Transverse colon (tissue), 4 donors: ENCODE measurements around the gene GHRH. TPM values are rescaled to one million over a fixed set of nuclear protein-coding genes. Genes with fewer than 3 reads are reported as not detected.

ENCODE experiments used
- DNase-seq: peaks from one replicate; pipeline ENCODE4 v3.0.0-alpha.2; 2019
- H3K27ac ChIP-seq, 4 donors: fragments of 200-600 bp; sonication (generic); 2 replicates each; pipeline ENCODE4 v1.5.1; 2016 to 2018; ENCODE audit warnings: inconsistent platforms in 4 of 4
- H3K27me3 ChIP-seq: fragments of 200-600 bp; sonication (generic); 2 replicates; pipeline ENCODE4 v1.5.1; 2017; ENCODE audit warnings: inconsistent platforms
- H3K36me3 ChIP-seq, 4 donors: fragments of 200-600 bp; sonication (generic); 2 replicates each; pipeline ENCODE4 v1.5.1; 2017 to 2019; ENCODE audit warnings: inconsistent platforms in 4 of 4
- H3K4me1 ChIP-seq, 4 donors: fragments of 200-600 bp; sonication (generic); 2 replicates each; pipeline ENCODE4 v1.5.1; 2017 to 2020; ENCODE audit warnings: inconsistent platforms in 4 of 4
- H3K4me3 ChIP-seq, 4 donors: fragments of 200-600 bp; sonication (generic); 1 replicate in 1 of 4; 2 replicates in 3 of 4; pipeline versions ENCODE4 v1.5.1 to v1.6.1; 2017 to 2019; ENCODE audit warnings: inconsistent platforms in 4 of 4
- H3K9me3 ChIP-seq, 2 donors: fragments of 200-600 bp; sonication (generic); 2 replicates each; pipeline ENCODE4 v1.5.1; 2017 to 2019; ENCODE audit warnings: inconsistent platforms in 2 of 2
- CTCF ChIP-seq, 5 experiments: fragments of 200-600 bp in 3 of 5; fragments of 450-650 bp in 2 of 5; sonication (generic) in 3 of 5; IDR thresholded peaks; 1 replicate in 2 of 5; 2 replicates in 3 of 5; pipeline ENCODE4 v1.5.1; 2016 to 2017; ENCODE audit warnings: antibody characterized with exemption in 5 of 5, inconsistent platforms in 3 of 5, mild to moderate bottlenecking in 2 of 5, moderate library complexity in 1 of 5
- EP300 ChIP-seq: sonication (generic); formaldehyde crosslinking; IDR thresholded peaks from one replicate; pipeline ENCODE4 v1.6.1; 2017; ENCODE audit warnings: antibody characterized with exemption, low read depth
- POLR2A ChIP-seq: fragments of 450-650 bp; IDR thresholded peaks from one replicate; pipeline ENCODE4 v1.6.1; 2016; ENCODE audit warnings: antibody characterized with exemption, mild to moderate bottlenecking, moderate library complexity
- POLR2AphosphoS5 ChIP-seq, 3 donors: sonication (generic); formaldehyde crosslinking; IDR thresholded peaks; one replicate each; pipeline ENCODE4 v1.6.1; 2016; ENCODE audit warnings: antibody characterized with exemption in 3 of 3
- WGBS, 2 donors: methylation state at CpG; one replicate each; pipeline ENCODE4 v1.1.5; 2018; ENCODE audit warnings: low coverage in 1 of 2; 5-methylcytosine and 5-hydroxymethylcytosine counted together
- in situ Hi-C, 4 donors: fragments of 200-750 bp; cut with MboI; loops; one replicate each; pipeline versions ENCODE4 v1.15.0 to v1.15.1; 2017; ENCODE audit warnings: low sequenced_read_pairs in 3 of 4, low pct_ligation_motif_present in 1 of 4, low pct_unique_long_range_greater_than_20kb in 1 of 4
- intact Hi-C: fragments of 100-400 bp; cut with DNase I; formaldehyde crosslinking; loops from one replicate; pipeline ENCODE4 v1.15.1; 2023; ENCODE audit warnings: low total_unique reads
- total RNA-seq, 4 donors: library from RNA; depleted of rRNA; stranded (reverse); fragments of >200 nt; gene quantifications; one replicate each; pipeline ENCODE4 v1.1.0, GENCODE V29; 2016

GHRH gene
- total RNA-seq, 4 donors from 2014 or later, result not detected

- H3K4me3 ChIP-seq, result no peak overlapping the region
- peaks cover 0 to 8% (median 5%) of the 10 kb centered on the region in 4 donors for H3K4me1 ChIP-seq
- no peak for DNase-seq
- peaks cover 0 to 78% (median 33%) of the 10 kb centered on the region in 4 donors for H3K36me3 ChIP-seq
- in situ Hi-C loops (no loop called here), intact Hi-C loops (no loop called here)
- WGBS, 2 donors, result 91 to 92% methylated on average over 5 of the region's 5 CpGs
- H3K9me3 ChIP-seq, result no peaks in the 10 kb centered on the region
- TF ChIP-seq POLR2AphosphoS5 (IDR thresholded peaks at IDR 0.05) (no peak), EP300 (no peak), CTCF (IDR thresholded peaks at IDR 0.05) (no peak), POLR2A (no peak)
- no peak overlapping the region for H3K27ac ChIP-seq
- no peaks in the 10 kb centered on the region for H3K27me3 ChIP-seq
Observed at GRCh38 chr20:37234254-37234581, 27.4 kb downstream of the GHRH start.

GRCh38 chr20:37233548-37234253, 27.9 kb downstream of the GHRH start:
- no peak for DNase-seq
- Histone ChIP-seq H3K9me3 (no peaks in the 10 kb centered on the region), H3K27ac (no peak overlapping the region), H3K36me3 (peaks cover 0 to 83% (median 35%) of the 10 kb centered on the region in 4 donors), H3K4me1 (peaks cover 0 to 3% (median 1%) of the 10 kb centered on the region in 4 donors), H3K4me3 (no peak overlapping the region), H3K27me3 (no peaks in the 10 kb centered on the region)
- 86 to 93% methylated on average over 9 to 10 of the region's 10 CpGs for WGBS, 2 donors
- in situ Hi-C loops (no loop called here), intact Hi-C loops (loop anchor here (1.0 kb wide), 1 partner anchor 10 kb away; no protein-coding TSS in a partner anchor)
- TF ChIP-seq EP300 (no peak), POLR2A (no peak), CTCF (IDR thresholded peaks at IDR 0.05) (no peak), POLR2AphosphoS5 (IDR thresholded peaks at IDR 0.05) (no peak)

- no peak overlapping the region for H3K4me3 ChIP-seq
- no peak overlapping the region for H3K27ac ChIP-seq
- H3K9me3 ChIP-seq, result no peaks in the 10 kb centered on the region
- WGBS, 2 donors, result 91 to 97% methylated on average over 7 to 13 of the region's 13 CpGs
- no peak for DNase-seq
- TF ChIP-seq EP300 (no peak), POLR2AphosphoS5 (IDR thresholded peaks at IDR 0.05) (no peak), POLR2A (no peak), CTCF (IDR thresholded peaks at IDR 0.05) (no peak)
- no peaks in the 10 kb centered on the region for H3K4me1 ChIP-seq
- peaks cover 0 to 79% (median 31%) of the 10 kb centered on the region in 4 donors for H3K36me3 ChIP-seq
- in situ Hi-C loops, result no loop called here
- H3K27me3 ChIP-seq, result no peaks in the 10 kb centered on the region
- intact Hi-C loops, result no loop called here
Observed at GRCh38 chr20:37231947-37232630, 29.5 kb downstream of the GHRH start.

GRCh38 chr20:37230200-37230599, 31.4 kb downstream of the GHRH start:
- no peaks in the 10 kb centered on the region for H3K9me3 ChIP-seq
- intact Hi-C loops (no loop called here), in situ Hi-C loops (no loop called here)
- no peak overlapping the region for H3K27ac ChIP-seq
- H3K27me3 ChIP-seq, result no peaks in the 10 kb centered on the region
- H3K4me1 ChIP-seq, result no peaks in the 10 kb centered on the region
- H3K36me3 ChIP-seq, result peaks cover 0 to 72% (median 35%) of the 10 kb centered on the region in 4 donors
- H3K4me3 ChIP-seq, result no peak overlapping the region
- DNase-seq, result no peak
- 95 to 100% methylated on average over 2 to 6 of the region's 6 CpGs for WGBS, 2 donors
- no peak for TF ChIP-seq EP300
- TF ChIP-seq CTCF (IDR thresholded peaks at IDR 0.05), result no peak
- no peak for TF ChIP-seq POLR2A
- no peak for TF ChIP-seq POLR2AphosphoS5 (IDR thresholded peaks at IDR 0.05)
